Endothelial cell of umbilical vein (primary cell): Measurements from ENCODE around the gene CHMP4B. TPM values are rescaled to one million over a fixed set of nuclear protein-coding genes. Genes with fewer than 3 reads are reported as not detected.

ENCODE experiments used
- BruUV-seq: library from RNA; stranded (reverse); fragments of 400-500 nt; replicated peaks from 2 replicates; lab custom pipeline; 2021; lab: Mats Ljungman, UMichigan
- CTCF ChIA-PET: fragments of 300-600, 350-600 bp; sonication (Branson Sonifier 250); formaldehyde crosslinking; loops from one replicate; lab custom pipeline; 2021; ENCODE audit warnings: antibody characterized with exemption, inconsistent platforms; lab: Charles Lee
- POLR2A ChIA-PET: fragments of 300-600, 350-600 bp; sonication (Branson Sonifier 250); formaldehyde crosslinking; loops from one replicate; lab custom pipeline; 2021; ENCODE audit warnings: antibody characterized with exemption, inconsistent platforms; lab: Charles Lee
- DNase-seq: peaks from one replicate; pipeline ENCODE4 v3.0.0-alpha.2; 2011; ENCODE audit warnings: low read depth, low spot score
- FAIRE-seq: peaks from 2 replicates; lab custom pipeline; 2011; peaks lifted over from hg19 to GRCh38; lab: Jason Lieb, UNC
- H2AFZ ChIP-seq: 2 replicates; pipeline ENCODE4 v1.6.0; 2012; ENCODE audit warnings: low read depth, low read length, control low read depth, inconsistent platforms
- H3K27ac ChIP-seq: 2 replicates; pipeline ENCODE4 v1.5.1; 2011; ENCODE audit warnings: low read depth, mild to moderate bottlenecking, control low read depth, low read length, moderate library complexity; ENCODE audit not compliant: insufficient read depth
- H3K27me3 ChIP-seq, 2 experiments: 2 replicates each; pipeline versions ENCODE4 v1.6.0 to v1.6.1; 2011; ENCODE audit warnings: low read length in 2 of 2, mixed read lengths in 1 of 2; ENCODE audit not compliant: control insufficient read depth in 2 of 2, insufficient read depth in 2 of 2
- H3K36me3 ChIP-seq, 2 experiments: 2 replicates in 1 of 2; 3 replicates in 1 of 2; pipeline ENCODE4 v1.5.1; 2011; ENCODE audit warnings: low read length in 2 of 2, mild to moderate bottlenecking in 1 of 2, moderate library complexity in 1 of 2; ENCODE audit not compliant: control insufficient read depth in 2 of 2, insufficient read depth in 2 of 2; ENCODE audit errors: extremely low read depth in 1 of 2
- H3K4me1 ChIP-seq: 3 replicates; pipeline ENCODE4 v1.5.1; 2011; ENCODE audit warnings: mild to moderate bottlenecking, low read length; ENCODE audit not compliant: control insufficient read depth, insufficient read depth; ENCODE audit errors: extremely low read depth
- H3K4me2 ChIP-seq: 2 replicates; pipeline ENCODE4 v1.6.1; 2011; ENCODE audit warnings: low read length, control low read depth, mixed read lengths; ENCODE audit not compliant: insufficient read depth
- H3K4me3 ChIP-seq, 3 experiments: fragments of 200-600 bp in 1 of 3; sonication (generic), shearing (Covaris generic) in 1 of 3; replicated peaks in 1 of 3; 2 replicates each; pipeline ENCODE4 v1.5.1; 2011 to 2016; ENCODE audit warnings: control low read depth in 3 of 3, low read length in 3 of 3, mild to moderate bottlenecking in 2 of 3, inconsistent platforms in 1 of 3, low read depth in 1 of 3, moderate library complexity in 1 of 3; ENCODE audit not compliant: insufficient read depth in 1 of 3
- H3K79me2 ChIP-seq: 2 replicates; pipeline ENCODE4 v1.6.0; 2012; ENCODE audit warnings: low read length, inconsistent platforms; ENCODE audit not compliant: control insufficient read depth, insufficient read depth
- H3K9ac ChIP-seq: replicated peaks from 2 replicates; pipeline ENCODE3; 2011; ENCODE audit warnings: low read length, control low read depth; ENCODE audit not compliant: insufficient read depth; ENCODE audit errors: extremely low read depth
- H3K9me1 ChIP-seq: replicated peaks from 3 replicates; pipeline ENCODE4 v1.6.0; 2011; ENCODE audit warnings: mild to moderate bottlenecking, low read length; ENCODE audit not compliant: control insufficient read depth, insufficient read depth; ENCODE audit errors: extremely low read depth
- H3K9me3 ChIP-seq: replicated peaks from 2 replicates; pipeline ENCODE4 v1.5.1; 2012; ENCODE audit warnings: low read length, inconsistent platforms; ENCODE audit not compliant: control insufficient read depth, insufficient read depth
- H4K20me1 ChIP-seq: replicated peaks from 2 replicates; pipeline ENCODE3; 2011; ENCODE audit warnings: mild to moderate bottlenecking, low read length; ENCODE audit not compliant: control insufficient read depth, insufficient read depth; ENCODE audit errors: extremely low read depth
- CTCF ChIP-seq, 2 donors: IDR thresholded peaks; 1 replicate in 1 of 2; 2 replicates in 1 of 2; pipeline ENCODE4 v1.5.1; 2011; ENCODE audit warnings: low read length in 2 of 2, mild to moderate bottlenecking in 2 of 2, moderate library complexity in 2 of 2, control low read depth in 1 of 2, inconsistent platforms in 1 of 2, low read depth in 1 of 2; ENCODE audit not compliant: insufficient read depth in 1 of 2; ENCODE audit errors: extremely low read depth in 1 of 2
- EZH2 ChIP-seq: IDR thresholded peaks from 2 replicates; pipeline ENCODE4 v1.6.1; 2012; ENCODE audit warnings: borderline replicate concordance, low read depth, mild to moderate bottlenecking, moderate library complexity, low read length, inconsistent platforms; ENCODE audit not compliant: severe bottlenecking
- FOS ChIP-seq: IDR thresholded peaks from 2 replicates; pipeline ENCODE4 v1.6.1; 2011; ENCODE audit warnings: mild to moderate bottlenecking, low read length, moderate library complexity, borderline replicate concordance; ENCODE audit not compliant: insufficient read depth
- GATA2 ChIP-seq: IDR thresholded peaks from 2 replicates; pipeline ENCODE4 v1.7.0; 2011; ENCODE audit warnings: low read depth, mild to moderate bottlenecking, moderate library complexity, mixed read lengths, low read length; ENCODE audit not compliant: insufficient read length, insufficient read depth
- JUN ChIP-seq: IDR thresholded peaks from 2 replicates; pipeline ENCODE4 v1.6.1; 2011; ENCODE audit warnings: borderline replicate concordance, low read depth; ENCODE audit not compliant: insufficient read length, insufficient read depth
- MAX ChIP-seq: IDR thresholded peaks from 2 replicates; pipeline ENCODE4 v1.6.1; 2011; ENCODE audit not compliant: insufficient read depth, insufficient read length
- MYC ChIP-seq: IDR thresholded peaks from one replicate; pipeline ENCODE4 v1.6.1; 2011; ENCODE audit warnings: mild to moderate bottlenecking, low read depth, low read length
- POLR2A ChIP-seq: IDR thresholded peaks from 2 replicates; pipeline ENCODE4 v1.6.1; 2012; ENCODE audit warnings: low read depth, mild to moderate bottlenecking, control low read depth, low read length
- POLR2AphosphoS5 ChIP-seq: IDR thresholded peaks from 2 replicates; pipeline ENCODE4 v1.6.1; 2012; ENCODE audit warnings: low read depth, mild to moderate bottlenecking, control low read depth, low read length, moderate library complexity; ENCODE audit not compliant: insufficient read depth
- dilution Hi-C: fragments of 300-500 bp; cut with MboI; formaldehyde crosslinking; loops from one replicate; pipeline ENCODE4 v1.15.0; 2019; ENCODE audit warnings: low sequenced_read_pairs; ENCODE audit not compliant: extremely low pct_ligation_motif_present
- intact Hi-C: fragments of 100-400 bp; cut with micrococcal nuclease; formaldehyde crosslinking; loops from one replicate; pipeline ENCODE4 v1.10.0; 2022
- polyA plus RNA-seq, 4 experiments: library from polyadenylated mRNA; depleted of rRNA in 3 of 4; stranded (reverse) in 3 of 4; unstranded in 1 of 4; fragments of >200 nt; gene quantifications; 2 replicates each; pipeline versions ENCODE4 v1.2.1 to v1.2.3, GENCODE V29; 2011 to 2012; ENCODE audit warnings: missing spikeins in 1 of 4
- total RNA-seq: library from RNA; stranded (reverse); gene quantifications from 2 replicates; pipeline ENCODE4 v1.2.3, GENCODE V29; 2021

CHMP4B gene
- total and polyA plus RNA-seq, 2 donors (not counting 3 experiments of a cell fraction or from before 2014, with no cell fraction given) = 64.7 to 112 TPM

- H3K4me1 ChIP-seq = peaks cover 12% of the 10 kb centered on the region
- TF ChIP-seq MAX = no peak
- TF ChIP-seq POLR2AphosphoS5 = no peak
- TF ChIP-seq MYC = no peak
- TF ChIP-seq JUN = no peak
- TF ChIP-seq CTCF (IDR thresholded peaks at IDR 0.05; ENCODE audit: extremely low read depth in 1 of 2, insufficient read depth in 1 of 2, low read depth in 1 of 2, low read length in 2 of 2) = no peak
- no peak for TF ChIP-seq FOS
- TF ChIP-seq POLR2A = no peak
- TF ChIP-seq EZH2 = no peak
- TF ChIP-seq GATA2 = no peak
- no peak overlapping the region for H2AFZ ChIP-seq
- BruUV-seq = no TSS peak
- H3K9me1 ChIP-seq = no peaks in the 10 kb centered on the region
- peaks cover 20% of the 10 kb centered on the region for H3K79me2 ChIP-seq
- H3K4me3 ChIP-seq = no peak overlapping the region
- no peak overlapping the region for H3K9ac ChIP-seq
- no peak overlapping the region for H3K4me2 ChIP-seq
- POLR2A ChIA-PET = no interaction called here
- no peaks in the 10 kb centered on the region for H3K9me3 ChIP-seq
- dilution Hi-C loops (no loop called here), intact Hi-C loops (no loop called here)
- H3K27ac ChIP-seq = no peak overlapping the region
- H4K20me1 ChIP-seq = peaks cover 3% of the 10 kb centered on the region
- no peak for FAIRE-seq
- peaks cover 17 to 42% of the 10 kb centered on the region in 2 experiments for H3K36me3 ChIP-seq
- no peaks in the 10 kb centered on the region for H3K27me3 ChIP-seq
- CTCF ChIA-PET = interaction anchor here (0.9 to 1.4 kb wide), 4 partner anchors 10 to 61 kb away, joined by 3 to 6 read pairs (median 4); no protein-coding TSS in a partner anchor
- no peak for DNase-seq
These were observed 42.3 kb downstream of the CHMP4B start for GRCh38 chr20:33853507-33853813.
